ENCODE data around the gene POLR1G. TPM values are rescaled to one million over a fixed set of nuclear protein-coding genes. Genes with fewer than 3 reads are reported as not detected.

Gene POLR1G, protein sequence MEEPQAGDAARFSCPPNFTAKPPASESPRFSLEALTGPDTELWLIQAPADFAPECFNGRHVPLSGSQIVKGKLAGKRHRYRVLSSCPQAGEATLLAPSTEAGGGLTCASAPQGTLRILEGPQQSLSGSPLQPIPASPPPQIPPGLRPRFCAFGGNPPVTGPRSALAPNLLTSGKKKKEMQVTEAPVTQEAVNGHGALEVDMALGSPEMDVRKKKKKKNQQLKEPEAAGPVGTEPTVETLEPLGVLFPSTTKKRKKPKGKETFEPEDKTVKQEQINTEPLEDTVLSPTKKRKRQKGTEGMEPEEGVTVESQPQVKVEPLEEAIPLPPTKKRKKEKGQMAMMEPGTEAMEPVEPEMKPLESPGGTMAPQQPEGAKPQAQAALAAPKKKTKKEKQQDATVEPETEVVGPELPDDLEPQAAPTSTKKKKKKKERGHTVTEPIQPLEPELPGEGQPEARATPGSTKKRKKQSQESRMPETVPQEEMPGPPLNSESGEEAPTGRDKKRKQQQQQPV
- 10 to 100 TPM in 1 of 4 donors, 1 to 10 TPM in 2, under 1 TPM in 1; 0.88 to 10.7 (median 2.5) TPM for total RNA-seq

DNA sequence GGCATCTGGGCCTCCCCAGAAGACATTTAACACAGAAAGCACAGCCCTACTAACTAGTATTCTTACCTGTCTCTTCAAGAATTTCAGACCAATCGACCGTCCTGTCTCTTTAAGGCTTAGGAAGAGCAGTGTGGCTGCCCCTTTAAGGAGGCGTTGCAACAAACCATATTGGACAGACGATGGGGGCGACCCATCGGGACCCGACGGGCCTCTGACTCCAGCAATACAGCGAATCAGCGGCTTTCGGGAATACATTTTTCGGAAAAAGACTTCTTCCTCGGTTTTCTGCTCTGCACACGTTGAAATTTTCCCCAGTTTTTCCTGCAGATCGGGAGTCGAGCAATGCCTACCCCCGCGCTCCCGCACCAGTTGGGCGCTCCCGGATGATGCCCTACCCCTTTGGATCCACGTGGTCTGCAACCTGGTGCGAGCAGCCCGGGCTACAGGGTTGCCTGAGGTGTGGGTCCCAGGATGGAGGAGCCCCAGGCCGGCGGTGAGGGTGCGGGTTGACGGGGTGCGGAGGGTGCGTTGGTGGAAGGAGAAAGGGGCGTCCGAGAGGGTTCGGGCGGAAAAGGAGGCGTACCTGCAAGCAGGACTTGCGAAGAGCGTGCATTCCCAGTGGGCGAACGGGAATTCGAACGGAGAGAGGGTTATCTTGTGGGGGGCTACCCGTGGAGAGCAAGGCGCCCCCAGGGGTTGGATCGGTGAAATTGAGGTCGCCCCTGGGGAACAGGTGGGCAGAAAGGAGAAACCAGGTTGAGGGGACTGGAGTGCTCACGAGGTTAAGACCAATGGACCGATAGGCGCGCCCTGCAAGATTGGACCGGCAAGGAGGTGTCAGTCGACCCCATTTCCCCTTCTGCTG, at the start of gene POLR1G:
TSS of gene POLR1G (plus strand) at position 419 of the 865 bp plus-strand sequence. CDS start at position 472, 53 bp downstream.
- no peaks in the 10 kb centered on the region for H3K27me3 ChIP-seq
- peak within 1 kb of the TSS; percentile 81 to 92 (median 90) for H3K27ac ChIP-seq
- H3K4me1 ChIP-seq = peaks cover 0 to 38% (median 9%) of the 10 kb centered on the region in 4 donors
- TF ChIP-seq POLR2A (IDR thresholded peaks at IDR 0.05) = no peak
- TF ChIP-seq, protein P1, sequence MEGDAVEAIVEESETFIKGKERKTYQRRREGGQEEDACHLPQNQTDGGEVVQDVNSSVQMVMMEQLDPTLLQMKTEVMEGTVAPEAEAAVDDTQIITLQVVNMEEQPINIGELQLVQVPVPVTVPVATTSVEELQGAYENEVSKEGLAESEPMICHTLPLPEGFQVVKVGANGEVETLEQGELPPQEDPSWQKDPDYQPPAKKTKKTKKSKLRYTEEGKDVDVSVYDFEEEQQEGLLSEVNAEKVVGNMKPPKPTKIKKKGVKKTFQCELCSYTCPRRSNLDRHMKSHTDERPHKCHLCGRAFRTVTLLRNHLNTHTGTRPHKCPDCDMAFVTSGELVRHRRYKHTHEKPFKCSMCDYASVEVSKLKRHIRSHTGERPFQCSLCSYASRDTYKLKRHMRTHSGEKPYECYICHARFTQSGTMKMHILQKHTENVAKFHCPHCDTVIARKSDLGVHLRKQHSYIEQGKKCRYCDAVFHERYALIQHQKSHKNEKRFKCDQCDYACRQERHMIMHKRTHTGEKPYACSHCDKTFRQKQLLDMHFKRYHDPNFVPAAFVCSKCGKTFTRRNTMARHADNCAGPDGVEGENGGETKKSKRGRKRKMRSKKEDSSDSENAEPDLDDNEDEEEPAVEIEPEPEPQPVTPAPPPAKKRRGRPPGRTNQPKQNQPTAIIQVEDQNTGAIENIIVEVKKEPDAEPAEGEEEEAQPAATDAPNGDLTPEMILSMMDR (IDR thresholded peaks at IDR 0.05) = peak in 3 of 6 experiments; percentile 12 to 45 (median 29)
- peak; percentile 80 to 89 (median 88) for DNase-seq
- H3K36me3 ChIP-seq = no peaks in the 10 kb centered on the region
- H3K9me3 ChIP-seq = no peaks in the 10 kb centered on the region
- peak within 1 kb of the TSS; percentile 67 to 75 (median 70) for H3K4me3 ChIP-seq

DNA sequence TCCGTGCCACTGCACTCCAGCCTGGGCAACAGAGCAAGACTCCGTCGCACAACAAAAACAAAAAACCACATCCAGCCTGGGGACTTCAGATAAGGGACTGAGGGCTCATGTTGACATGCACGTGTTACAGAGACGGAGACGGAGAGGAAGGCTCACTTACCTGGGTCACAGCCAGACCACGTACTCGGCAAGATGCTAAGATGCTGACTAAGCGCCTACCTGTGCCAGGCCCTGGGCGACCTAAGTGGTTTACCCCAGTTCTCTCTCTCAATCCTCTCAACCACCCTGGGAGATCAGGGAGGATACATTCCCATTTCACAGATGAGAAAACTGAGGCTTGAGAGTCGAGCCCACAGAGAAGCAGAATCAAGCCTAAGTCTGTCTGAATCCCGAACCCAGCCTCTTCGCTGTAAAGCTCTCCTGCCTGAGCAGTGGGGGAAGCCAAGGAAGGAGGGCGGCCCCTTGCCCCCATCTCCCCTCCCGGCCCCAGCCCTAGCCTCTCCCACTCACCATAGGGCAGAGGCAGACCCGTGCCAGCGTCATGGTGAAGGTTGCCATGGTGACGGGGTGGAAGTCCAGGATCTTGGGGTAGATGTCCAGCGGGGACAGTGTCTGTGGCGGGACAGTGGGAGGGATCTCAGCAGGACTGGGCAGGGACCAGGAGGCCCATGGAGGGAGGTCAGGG, 49.5 kb upstream of the POLR1G start:
- H3K27ac ChIP-seq = no peak overlapping the region
- peaks cover 0 to 12% (median 0%) of the 10 kb centered on the region in 3 donors for H3K36me3 ChIP-seq

DNA sequence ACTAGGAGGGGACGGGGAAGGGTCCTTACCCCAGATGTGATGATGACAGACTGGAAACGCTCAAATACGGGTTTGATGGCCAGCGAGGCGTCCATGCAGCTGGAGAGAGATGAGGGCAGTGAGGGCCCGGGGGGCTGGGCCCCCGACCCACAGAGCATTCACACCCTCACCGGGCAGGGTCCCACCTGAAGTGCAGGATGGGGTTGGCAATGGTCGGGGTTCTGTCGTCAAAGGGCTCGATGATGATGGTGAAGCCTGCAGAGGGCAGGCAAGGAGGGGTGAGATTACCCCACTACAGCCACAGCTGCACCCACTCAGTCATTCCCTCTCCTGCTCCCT, 49.0 kb upstream of the POLR1G start:
- peaks cover 0 to 6% (median 0%) of the 10 kb centered on the region in 3 donors for H3K36me3 ChIP-seq
- no peak for DNase-seq
- H3K4me1 ChIP-seq = no peaks in the 10 kb centered on the region
- H3K4me3 ChIP-seq = no peak overlapping the region
- no peaks in the 10 kb centered on the region for H3K9me3 ChIP-seq
- no peaks in the 10 kb centered on the region for H3K27me3 ChIP-seq
- no peak for TF ChIP-seq POLR2A (IDR thresholded peaks at IDR 0.05)
- TF ChIP-seq, protein P1 (IDR thresholded peaks at IDR 0.05) = no peak
- no peak overlapping the region for H3K27ac ChIP-seq

More for the DNA sequence above, 49.5 kb upstream of the POLR1G start:
- no peaks in the 10 kb centered on the region for H3K4me1 ChIP-seq
- H3K4me3 ChIP-seq = no peak overlapping the region
- H3K9me3 ChIP-seq = no peaks in the 10 kb centered on the region
- TF ChIP-seq POLR2A (IDR thresholded peaks at IDR 0.05) = no peak
- TF ChIP-seq, protein P1 (IDR thresholded peaks at IDR 0.05) = no peak
- H3K27me3 ChIP-seq = no peaks in the 10 kb centered on the region
- no peak for DNase-seq

DNA sequence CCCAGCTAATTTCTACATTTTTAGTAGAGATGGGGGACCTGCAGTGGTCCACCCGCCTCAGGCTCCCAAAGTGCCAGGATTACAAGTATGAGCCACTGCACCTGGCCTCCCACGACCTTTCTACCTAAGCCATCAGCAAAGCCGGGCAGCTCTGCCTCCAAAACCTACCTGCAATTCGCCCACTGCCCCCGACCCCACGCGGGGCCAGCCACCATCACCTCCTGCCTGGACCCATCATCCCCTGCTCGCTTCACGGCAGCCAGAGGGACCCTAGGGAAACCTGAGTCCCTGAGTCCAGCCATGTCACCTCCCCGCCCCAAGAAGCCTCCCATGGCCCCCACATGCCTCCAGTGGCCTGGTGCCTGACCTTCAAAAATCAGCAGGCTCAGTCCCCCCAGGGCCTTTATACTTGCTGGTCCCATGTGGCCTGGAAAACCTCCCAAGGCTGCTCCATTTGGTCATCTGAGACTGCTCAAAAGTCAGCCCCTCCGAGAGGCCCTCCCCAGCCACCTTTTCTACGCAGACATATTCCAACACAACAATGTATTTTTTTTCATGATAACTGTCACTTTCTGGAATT, 48.1 kb upstream of the POLR1G start:
- TF ChIP-seq, protein P1 (IDR thresholded peaks at IDR 0.05) = no peak
- no peak for TF ChIP-seq POLR2A (IDR thresholded peaks at IDR 0.05)
- Histone ChIP-seq H3K4me1 (no peaks in the 10 kb centered on the region), H3K27ac (no peak overlapping the region), H3K4me3 (no peak overlapping the region), H3K27me3 (no peaks in the 10 kb centered on the region), H3K36me3 (peaks cover 0 to 5% (median 0%) of the 10 kb centered on the region in 3 donors), H3K9me3 (no peaks in the 10 kb centered on the region)
- DNase-seq = no peak

DNA sequence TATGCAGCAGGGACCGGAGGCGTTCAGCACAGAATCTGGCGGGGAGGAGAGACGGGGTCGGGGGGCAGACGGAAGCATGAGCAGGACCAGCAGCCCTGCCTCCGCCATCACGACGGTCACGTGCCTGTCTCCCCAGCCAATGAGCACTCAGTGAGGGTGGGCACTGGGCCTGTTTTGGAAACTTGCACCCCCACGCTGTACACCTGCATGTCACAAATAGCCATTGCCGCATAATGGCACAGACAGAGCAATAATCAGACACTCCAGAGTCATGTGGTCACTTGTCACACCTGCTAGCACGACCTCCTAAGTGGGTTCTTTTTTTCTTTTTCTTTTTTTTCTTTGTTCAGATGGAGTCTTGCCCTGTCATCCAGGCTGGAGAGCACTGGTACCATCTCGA, 44.8 kb upstream of the POLR1G start:
- no peak overlapping the region for H3K27ac ChIP-seq
- peaks cover 0 to 12% (median 0%) of the 10 kb centered on the region in 3 donors for H3K36me3 ChIP-seq
- no peak for DNase-seq
- no peak overlapping the region for H3K4me3 ChIP-seq
- no peak for TF ChIP-seq POLR2A (IDR thresholded peaks at IDR 0.05)
- TF ChIP-seq, protein P1 (IDR thresholded peaks at IDR 0.05) = no peak
- H3K4me1 ChIP-seq = no peaks in the 10 kb centered on the region
- H3K9me3 ChIP-seq = no peaks in the 10 kb centered on the region
- H3K27me3 ChIP-seq = no peaks in the 10 kb centered on the region

All from Peyer's patch (tissue), 4 donors.